Measurements from ENCODE around the gene TEAD3.

The TEAD3 gene

GRCh38 chr6:35442693-35443092 is 54.2 kb downstream of the TEAD3 start:
- no peaks in the 10 kb centered on the region for H4K20me1 ChIP-seq (ENCODE audit: insufficient read depth, low read length)
- H2AFZ ChIP-seq (ENCODE audit: low read length) = no peak overlapping the region
- H3K27me3 ChIP-seq (replicated peaks; ENCODE audit: insufficient read depth, low read length) = no peaks in the 10 kb centered on the region
- TF ChIP-seq EZH2 (optimal IDR thresholded peaks at IDR 0.05; ENCODE audit: low read depth, low read length) (no peak), EZH2phosphoT487 (IDR thresholded peaks at IDR 0.05; ENCODE audit: low read length) (no peak)
- TF ChIP-seq, protein P1, sequence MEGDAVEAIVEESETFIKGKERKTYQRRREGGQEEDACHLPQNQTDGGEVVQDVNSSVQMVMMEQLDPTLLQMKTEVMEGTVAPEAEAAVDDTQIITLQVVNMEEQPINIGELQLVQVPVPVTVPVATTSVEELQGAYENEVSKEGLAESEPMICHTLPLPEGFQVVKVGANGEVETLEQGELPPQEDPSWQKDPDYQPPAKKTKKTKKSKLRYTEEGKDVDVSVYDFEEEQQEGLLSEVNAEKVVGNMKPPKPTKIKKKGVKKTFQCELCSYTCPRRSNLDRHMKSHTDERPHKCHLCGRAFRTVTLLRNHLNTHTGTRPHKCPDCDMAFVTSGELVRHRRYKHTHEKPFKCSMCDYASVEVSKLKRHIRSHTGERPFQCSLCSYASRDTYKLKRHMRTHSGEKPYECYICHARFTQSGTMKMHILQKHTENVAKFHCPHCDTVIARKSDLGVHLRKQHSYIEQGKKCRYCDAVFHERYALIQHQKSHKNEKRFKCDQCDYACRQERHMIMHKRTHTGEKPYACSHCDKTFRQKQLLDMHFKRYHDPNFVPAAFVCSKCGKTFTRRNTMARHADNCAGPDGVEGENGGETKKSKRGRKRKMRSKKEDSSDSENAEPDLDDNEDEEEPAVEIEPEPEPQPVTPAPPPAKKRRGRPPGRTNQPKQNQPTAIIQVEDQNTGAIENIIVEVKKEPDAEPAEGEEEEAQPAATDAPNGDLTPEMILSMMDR (IDR thresholded peaks at IDR 0.05; ENCODE audit: low read length) = no peak
- no peaks in the 10 kb centered on the region for H3K36me3 ChIP-seq (replicated peaks; ENCODE audit: insufficient read depth, low read length)
- H3F3A ChIP-seq (ENCODE audit: insufficient read depth, low read length) = no peaks in the 10 kb centered on the region
- no peaks in the 10 kb centered on the region for H3K4me1 ChIP-seq (ENCODE audit: low read length)
- H3K9ac ChIP-seq (ENCODE audit: low read length) = no peak overlapping the region
- DNase-seq = no peak
- H3K4me2 ChIP-seq (ENCODE audit: low read depth, low read length) = no peak overlapping the region
- H3K9me3 ChIP-seq (replicated peaks; ENCODE audit: insufficient read depth, low read length) = no peaks in the 10 kb centered on the region
- no peak overlapping the region for H3K27ac ChIP-seq (ENCODE audit: low read length)
- H3K79me2 ChIP-seq (ENCODE audit: low read length) = no peaks in the 10 kb centered on the region
- H3K4me3 ChIP-seq (ENCODE audit: low read length) = no peak overlapping the region
- no peaks in the 10 kb centered on the region for H3K9me2 ChIP-seq (replicated peaks; ENCODE audit: insufficient read depth, low read length)

DNA sequence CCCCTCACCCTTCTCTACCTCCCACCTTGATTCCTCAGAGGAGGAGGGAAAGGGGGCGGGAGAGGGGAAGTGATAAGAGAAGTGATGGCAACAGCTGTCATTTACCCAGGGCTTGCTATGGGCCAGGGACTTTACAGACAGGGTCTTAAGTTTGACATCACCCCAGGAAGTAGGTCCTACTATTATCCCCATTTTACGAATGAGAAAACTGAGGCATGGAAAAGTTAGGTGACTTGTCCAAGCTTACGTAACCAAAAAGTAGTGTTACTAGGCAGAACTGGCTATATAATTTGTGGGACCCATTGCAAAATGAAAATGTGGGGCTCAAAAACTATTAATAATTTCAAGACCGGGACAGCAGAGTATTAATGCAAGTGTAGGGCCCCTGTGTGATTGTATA is 55.2 kb downstream of the TEAD3 start:
- no peak overlapping the region for H3K27ac ChIP-seq (ENCODE audit: low read length)
- H3K27me3 ChIP-seq (replicated peaks; ENCODE audit: insufficient read depth, low read length) = no peaks in the 10 kb centered on the region
- no peaks in the 10 kb centered on the region for H3K9me3 ChIP-seq (replicated peaks; ENCODE audit: insufficient read depth, low read length)
- no peaks in the 10 kb centered on the region for H3K4me1 ChIP-seq (ENCODE audit: low read length)
- no peak for DNase-seq
- no peak overlapping the region for H2AFZ ChIP-seq (ENCODE audit: low read length)
- no peaks in the 10 kb centered on the region for H3K9me2 ChIP-seq (replicated peaks; ENCODE audit: insufficient read depth, low read length)
- TF ChIP-seq EZH2 (optimal IDR thresholded peaks at IDR 0.05; ENCODE audit: low read depth, low read length) = no peak
- TF ChIP-seq EZH2phosphoT487 (IDR thresholded peaks at IDR 0.05; ENCODE audit: low read length) = no peak
- TF ChIP-seq, protein P1 (IDR thresholded peaks at IDR 0.05; ENCODE audit: low read length) = no peak
- H3K79me2 ChIP-seq (ENCODE audit: low read length) = no peaks in the 10 kb centered on the region
- H3F3A ChIP-seq (ENCODE audit: insufficient read depth, low read length) = no peaks in the 10 kb centered on the region
- H4K20me1 ChIP-seq (ENCODE audit: insufficient read depth, low read length) = no peaks in the 10 kb centered on the region
- H3K36me3 ChIP-seq (replicated peaks; ENCODE audit: insufficient read depth, low read length) = no peaks in the 10 kb centered on the region
- H3K4me2 ChIP-seq (ENCODE audit: low read depth, low read length) = no peak overlapping the region
- no peak overlapping the region for H3K9ac ChIP-seq (ENCODE audit: low read length)
- no peak overlapping the region for H3K4me3 ChIP-seq (ENCODE audit: low read length)

DNA sequence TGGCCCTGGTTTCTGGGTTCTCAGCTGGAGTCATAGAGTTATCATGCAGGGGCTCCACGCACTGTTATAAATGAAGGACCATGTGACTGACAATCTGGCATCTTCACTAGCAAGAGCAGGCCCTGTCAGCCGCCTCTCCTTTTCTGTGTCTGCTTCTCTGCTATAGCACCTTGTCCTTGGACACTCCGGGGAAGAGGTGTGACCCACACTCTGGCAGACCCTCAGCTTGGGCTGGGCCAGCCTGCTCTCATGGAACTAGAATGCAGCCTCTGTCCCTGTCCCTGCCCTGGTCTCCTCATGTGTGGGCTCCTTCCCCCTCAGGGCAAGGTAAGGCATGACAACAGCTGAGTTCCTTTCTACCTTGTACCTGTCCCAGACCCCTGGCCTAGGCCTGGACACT is 55.7 kb downstream of the TEAD3 start:
- no peaks in the 10 kb centered on the region for H3K9me3 ChIP-seq (replicated peaks; ENCODE audit: insufficient read depth, low read length)
- H3K79me2 ChIP-seq (ENCODE audit: low read length) = no peaks in the 10 kb centered on the region

More for the DNA sequence above, 55.7 kb downstream of the TEAD3 start:
- H3K9me2 ChIP-seq (replicated peaks; ENCODE audit: insufficient read depth, low read length) = no peaks in the 10 kb centered on the region
- no peak overlapping the region for H3K4me2 ChIP-seq (ENCODE audit: low read depth, low read length)
- no peaks in the 10 kb centered on the region for H3F3A ChIP-seq (ENCODE audit: insufficient read depth, low read length)
- H3K4me1 ChIP-seq (ENCODE audit: low read length) = no peaks in the 10 kb centered on the region
- H4K20me1 ChIP-seq (ENCODE audit: insufficient read depth, low read length) = no peaks in the 10 kb centered on the region
- DNase-seq = no peak
- TF ChIP-seq, protein P1 (IDR thresholded peaks at IDR 0.05; ENCODE audit: low read length) = no peak
- TF ChIP-seq EZH2 (optimal IDR thresholded peaks at IDR 0.05; ENCODE audit: low read depth, low read length) = no peak
- no peak for TF ChIP-seq EZH2phosphoT487 (IDR thresholded peaks at IDR 0.05; ENCODE audit: low read length)
- H2AFZ ChIP-seq (ENCODE audit: low read length) = no peak overlapping the region
- no peak overlapping the region for H3K27ac ChIP-seq (ENCODE audit: low read length)
- no peaks in the 10 kb centered on the region for H3K36me3 ChIP-seq (replicated peaks; ENCODE audit: insufficient read depth, low read length)
- H3K9ac ChIP-seq (ENCODE audit: low read length) = no peak overlapping the region
- H3K27me3 ChIP-seq (replicated peaks; ENCODE audit: insufficient read depth, low read length) = no peaks in the 10 kb centered on the region
- no peak overlapping the region for H3K4me3 ChIP-seq (ENCODE audit: low read length)

Measured in MM.1S (cell line).